ENCODE results near the gene COPZ1. TPM values are rescaled to one million over a fixed set of nuclear protein-coding genes. Genes with fewer than 3 reads are reported as not detected.

The COPZ1 gene
- total and polyA plus RNA-seq, 9 of the 15 experiments (the other 6 are each of a cell fraction or from before 2014, with no cell fraction given) = 137 to 487 (median 233) TPM

- TF ChIP-seq RNF2 (IDR thresholded peaks at IDR 0.05) (no peak), ARID3B (CRISPR knock-in tag; IDR thresholded peaks at IDR 0.05; ENCODE audit: borderline replicate concordance) (no peak), HDAC2 (IDR thresholded peaks at IDR 0.05) (peak; percentile 71), ADNP (tag; IDR thresholded peaks at IDR 0.05) (no peak), SMAD2 (IDR thresholded peaks at IDR 0.05; ENCODE audit: low read depth, low read length) (no peak), ZNF277 (CRISPR knock-in tag; IDR thresholded peaks at IDR 0.05; ENCODE audit: borderline replicate concordance) (no peak), ZNF639 (CRISPR knock-in tag; conservative IDR thresholded peaks at IDR 0.05 in 1 of 2, IDR thresholded peaks at IDR 0.05 in 1 of 2) (no peak), ZNF551 (CRISPR knock-in tag; IDR thresholded peaks at IDR 0.05) (no peak), CBX2 (IDR thresholded peaks at IDR 0.05; ENCODE audit: insufficient read depth, low read length, poor library complexity, severe bottlenecking) (no peak), FOXM1 (IDR thresholded peaks at IDR 0.05; ENCODE audit: low read depth) (peak; percentile 29; the same call in 1 of the 2 replicates), FOXM1 (CRISPR knock-in tag; IDR thresholded peaks at IDR 0.05; ENCODE audit: low read depth) (no peak), NFATC3 (IDR thresholded peaks at IDR 0.05) (no peak), MGA (IDR thresholded peaks at IDR 0.05) (no peak)
Observed at GRCh38 chr12:54394281-54394719, 69.4 kb downstream of the COPZ1 start (continued).
